GM12891 (cell line): Measurements from ENCODE around the gene L3MBTL2.

Experiments
- POLR2A ChIP-seq: IDR thresholded peaks from 2 replicates; pipeline ENCODE4 v1.6.1; 2011; ENCODE audit warnings: low read depth, low read length, control low read depth
- POLR2AphosphoS5 ChIP-seq: IDR thresholded peaks from 2 replicates; pipeline ENCODE4 v1.6.1; 2011; ENCODE audit warnings: low read depth, low read length, control low read depth
- POU2F2 ChIP-seq: IDR thresholded peaks from 2 replicates; pipeline ENCODE4 v1.6.1; 2011; ENCODE audit warnings: low read depth, mild to moderate bottlenecking, control low read depth, low read length, moderate library complexity
- SPI1 ChIP-seq: IDR thresholded peaks from 2 replicates; pipeline ENCODE4 v1.6.1; 2011; ENCODE audit warnings: low read depth, low read length, control low read depth
- TAF1 ChIP-seq: IDR thresholded peaks from 2 replicates; pipeline ENCODE4 v1.6.1; 2011; ENCODE audit warnings: low read depth, low read length, control low read depth

DNA sequence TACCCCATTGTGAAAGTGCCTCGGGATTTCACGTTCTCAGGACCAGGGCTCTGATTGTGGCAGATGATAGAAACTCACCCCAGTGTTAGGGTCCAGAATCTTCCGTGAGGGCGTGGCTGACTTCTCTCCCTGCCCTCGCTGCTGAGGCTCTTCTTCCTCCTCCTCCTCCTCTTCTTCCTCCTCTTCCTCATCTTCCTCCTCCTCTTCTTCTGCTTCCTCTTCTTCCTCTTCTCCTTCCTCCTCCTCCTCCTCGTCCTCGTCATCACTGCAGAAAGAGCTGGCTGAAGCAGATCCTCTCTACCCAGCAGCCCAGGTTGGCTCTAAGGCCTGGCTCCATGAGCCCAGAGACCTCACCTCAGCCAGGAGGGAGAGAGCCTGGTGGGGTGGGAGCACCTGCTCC lies 49.1 kb downstream of the L3MBTL2 start:
- TF ChIP-seq POLR2A = no peak
- TF ChIP-seq POLR2AphosphoS5 = no peak
- no peak for TF ChIP-seq TAF1
- TF ChIP-seq POU2F2 = no peak
- TF ChIP-seq SPI1 = no peak
